Cardiac muscle cell (in vitro differentiated cells and primary cell): ENCODE results near the gene GPR82. TPM values are rescaled to one million over a fixed set of nuclear protein-coding genes. Genes with fewer than 3 reads are reported as not detected.

Experiments
- DNase-seq, 2 donors: peaks; one replicate each; pipeline versions ENCODE4 v3.0.0 to v3.0.0-alpha.2; 2010 to 2017; ENCODE audit warnings: low read depth in 1 of 2, low spot score in 1 of 2
- H3K27ac ChIP-seq: fragments of 200-600 bp; sonication (generic); 2 replicates; pipeline ENCODE4 v1.5.1; 2016
- H3K27me3 ChIP-seq: fragments of 200-600 bp; sonication (generic); 2 replicates; pipeline ENCODE4 v1.6.0; 2016; ENCODE audit warnings: control low read depth
- H3K36me3 ChIP-seq: fragments of 200-600 bp; sonication (generic); 2 replicates; pipeline ENCODE4 v1.5.1; 2016; ENCODE audit warnings: control low read depth
- H3K4me1 ChIP-seq: fragments of 200-600 bp; sonication (generic); 2 replicates; pipeline ENCODE4 v1.8.1; 2017; ENCODE audit warnings: low read depth, mild to moderate bottlenecking, mixed run types
- H3K4me3 ChIP-seq: fragments of 200-600 bp; sonication (generic); 2 replicates; pipeline ENCODE4 v1.5.1; 2016; ENCODE audit warnings: mild to moderate bottlenecking
- H3K9me3 ChIP-seq: fragments of 200-600 bp; sonication (generic); 2 replicates; pipeline ENCODE4 v1.5.1; 2017; ENCODE audit warnings: low read depth, mild to moderate bottlenecking, control low read depth
- polyA plus RNA-seq: library from polyadenylated mRNA; unstranded; fragments of >200 nt; fragmentation: Nextera tagmentation; extraction: Ambion mirVana; gene quantifications from 2 replicates; pipeline ENCODE4 v1.2.1, GENCODE V29; 2016
- total RNA-seq: library from RNA; depleted of rRNA; stranded (reverse); fragments of >200 nt; gene quantifications from 2 replicates; pipeline ENCODE4 v1.2.3, GENCODE V29; 2016
- TF ChIP-seq, protein P1 (sequence below): IDR thresholded peaks from 2 replicates; pipeline ENCODE4 v1.5.1; 2012; ENCODE audit warnings: low read depth, mild to moderate bottlenecking, low read length

Gene GPR82
- total and polyA plus RNA-seq, 2 experiments from 2014 or later, result 0.40 TPM; not detected in 1

DNA sequence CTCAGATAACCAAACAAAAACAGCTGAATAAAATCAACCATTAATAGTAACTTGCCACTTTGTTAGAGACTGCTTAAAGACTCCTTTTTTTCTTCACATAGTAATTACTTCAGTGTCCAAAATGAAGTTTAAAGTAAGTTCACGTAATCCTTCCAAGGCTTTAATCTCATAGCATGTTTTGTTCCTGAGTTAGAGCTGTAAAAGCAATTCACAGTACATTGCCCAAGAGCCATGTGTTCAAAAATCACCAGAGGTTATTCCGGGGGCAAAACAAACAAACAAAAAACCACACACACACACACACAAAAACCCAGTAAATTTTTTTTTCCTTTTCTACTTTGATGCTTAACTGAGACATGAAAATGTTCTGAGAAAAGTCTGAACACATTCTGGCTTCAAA lies 6.1 kb downstream of the GPR82 start:
- Histone ChIP-seq H3K4me1 (no peaks in the 10 kb centered on the region), H3K27me3 (no peaks in the 10 kb centered on the region), H3K4me3 (no peak overlapping the region), H3K9me3 (no peaks in the 10 kb centered on the region), H3K36me3 (no peaks in the 10 kb centered on the region), H3K27ac (no peak overlapping the region)
- TF ChIP-seq, protein P1, sequence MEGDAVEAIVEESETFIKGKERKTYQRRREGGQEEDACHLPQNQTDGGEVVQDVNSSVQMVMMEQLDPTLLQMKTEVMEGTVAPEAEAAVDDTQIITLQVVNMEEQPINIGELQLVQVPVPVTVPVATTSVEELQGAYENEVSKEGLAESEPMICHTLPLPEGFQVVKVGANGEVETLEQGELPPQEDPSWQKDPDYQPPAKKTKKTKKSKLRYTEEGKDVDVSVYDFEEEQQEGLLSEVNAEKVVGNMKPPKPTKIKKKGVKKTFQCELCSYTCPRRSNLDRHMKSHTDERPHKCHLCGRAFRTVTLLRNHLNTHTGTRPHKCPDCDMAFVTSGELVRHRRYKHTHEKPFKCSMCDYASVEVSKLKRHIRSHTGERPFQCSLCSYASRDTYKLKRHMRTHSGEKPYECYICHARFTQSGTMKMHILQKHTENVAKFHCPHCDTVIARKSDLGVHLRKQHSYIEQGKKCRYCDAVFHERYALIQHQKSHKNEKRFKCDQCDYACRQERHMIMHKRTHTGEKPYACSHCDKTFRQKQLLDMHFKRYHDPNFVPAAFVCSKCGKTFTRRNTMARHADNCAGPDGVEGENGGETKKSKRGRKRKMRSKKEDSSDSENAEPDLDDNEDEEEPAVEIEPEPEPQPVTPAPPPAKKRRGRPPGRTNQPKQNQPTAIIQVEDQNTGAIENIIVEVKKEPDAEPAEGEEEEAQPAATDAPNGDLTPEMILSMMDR, result no peak
- peak in 1 of 2 donors; percentile 33 for DNase-seq

DNA sequence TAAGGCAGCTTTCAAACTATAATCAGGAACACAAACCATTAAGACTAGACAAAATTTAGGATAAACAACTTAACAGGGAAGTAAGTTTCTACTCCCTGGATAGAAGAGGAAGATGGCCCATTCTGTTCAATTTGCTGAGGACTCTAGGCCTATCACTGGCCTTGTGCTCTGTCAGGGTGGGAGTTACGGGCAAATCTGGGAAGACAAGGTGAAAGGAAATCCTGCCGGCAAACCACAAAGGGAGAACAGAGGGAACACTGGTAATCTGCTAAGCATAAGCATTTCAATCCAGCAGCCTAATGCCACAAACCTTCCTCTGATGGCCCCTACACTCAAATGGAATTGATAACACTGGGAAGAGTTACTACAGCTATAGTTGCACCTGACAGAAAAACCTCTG lies 8.3 kb downstream of the GPR82 start:
- DNase-seq, result no peak
- TF ChIP-seq, protein P1, result no peak
- Histone ChIP-seq H3K27me3 (no peaks in the 10 kb centered on the region), H3K4me3 (no peak overlapping the region), H3K36me3 (no peaks in the 10 kb centered on the region), H3K9me3 (no peaks in the 10 kb centered on the region), H3K27ac (peak overlapping the region; percentile 63), H3K4me1 (no peaks in the 10 kb centered on the region)

DNA sequence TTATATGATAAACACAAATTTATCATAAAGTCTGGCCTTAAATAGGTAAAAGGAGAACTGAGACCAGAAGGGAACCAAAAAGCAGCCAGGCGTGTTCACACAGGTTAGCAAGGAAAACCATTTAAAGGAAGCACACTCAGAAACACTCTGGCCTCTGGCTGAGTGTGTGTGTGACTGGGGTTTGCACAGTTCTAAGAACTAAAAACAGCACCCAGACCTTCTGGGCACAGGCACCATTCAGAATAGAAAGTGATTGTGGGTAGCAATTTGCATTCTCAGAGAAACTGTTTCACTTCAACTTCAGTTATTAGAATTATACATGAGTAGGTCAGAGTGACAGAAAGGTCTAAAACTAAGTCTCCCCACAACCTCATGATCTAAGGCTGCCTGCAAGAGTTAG lies 10.0 kb downstream of the GPR82 start:
- no peaks in the 10 kb centered on the region for H3K4me1 ChIP-seq
- H3K4me3 ChIP-seq, result no peak overlapping the region
- no peaks in the 10 kb centered on the region for H3K36me3 ChIP-seq
- no peaks in the 10 kb centered on the region for H3K9me3 ChIP-seq
- H3K27me3 ChIP-seq, result no peaks in the 10 kb centered on the region
- no peak for DNase-seq
- TF ChIP-seq, protein P1, result no peak
- H3K27ac ChIP-seq, result no peak overlapping the region

DNA sequence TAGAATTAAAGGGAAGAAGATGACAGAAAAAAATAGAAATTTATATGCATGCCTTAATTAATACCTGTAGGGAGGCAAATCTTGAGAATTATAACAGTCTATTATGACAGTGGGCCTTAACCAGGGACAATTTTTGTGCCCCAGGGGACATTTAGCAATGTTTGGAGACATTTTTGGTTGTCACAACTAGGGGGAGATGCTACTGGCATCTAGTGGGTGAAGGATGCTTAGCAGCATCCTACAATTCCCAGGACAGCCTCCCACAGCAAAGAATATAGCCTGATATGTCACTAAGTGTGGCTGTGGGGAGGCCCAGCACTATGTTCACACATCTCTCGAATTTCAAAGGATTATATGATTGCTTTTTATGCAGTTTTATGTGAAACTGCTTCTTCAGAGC lies 10.5 kb downstream of the GPR82 start:
- no peaks in the 10 kb centered on the region for H3K36me3 ChIP-seq
- DNase-seq, result peak in 1 of 2 donors; percentile 19
- no peaks in the 10 kb centered on the region for H3K9me3 ChIP-seq
- no peak overlapping the region for H3K27ac ChIP-seq
- TF ChIP-seq, protein P1, result peak; percentile 43
- H3K4me3 ChIP-seq, result no peak overlapping the region
- H3K27me3 ChIP-seq, result no peaks in the 10 kb centered on the region
- H3K4me1 ChIP-seq, result no peaks in the 10 kb centered on the region

DNA sequence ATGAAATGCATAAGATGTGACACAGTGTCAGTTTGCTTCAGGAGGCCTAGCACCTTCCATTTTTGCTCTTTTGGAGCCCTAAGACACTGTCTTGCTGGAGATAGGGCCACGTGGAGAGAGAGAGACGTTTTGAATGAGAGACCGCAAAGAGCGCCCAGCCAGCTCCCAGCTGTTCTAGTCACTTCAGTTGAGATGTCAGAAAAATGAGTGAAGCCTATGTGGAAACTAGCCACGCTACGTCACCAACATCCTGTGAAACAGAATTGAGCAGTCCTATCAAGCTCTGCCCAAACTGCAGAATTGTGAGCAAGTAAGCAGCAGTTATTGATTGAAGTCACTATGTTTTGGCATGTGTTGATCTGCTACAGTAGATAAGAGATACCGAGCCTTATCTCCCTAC lies 13.1 kb downstream of the GPR82 start:
- Histone ChIP-seq H3K4me3 (no peak overlapping the region), H3K27me3 (no peaks in the 10 kb centered on the region), H3K9me3 (no peaks in the 10 kb centered on the region), H3K36me3 (no peaks in the 10 kb centered on the region), H3K27ac (no peak overlapping the region), H3K4me1 (peaks cover 5% of the 10 kb centered on the region)
- DNase-seq, result no peak
- TF ChIP-seq, protein P1, result no peak

DNA sequence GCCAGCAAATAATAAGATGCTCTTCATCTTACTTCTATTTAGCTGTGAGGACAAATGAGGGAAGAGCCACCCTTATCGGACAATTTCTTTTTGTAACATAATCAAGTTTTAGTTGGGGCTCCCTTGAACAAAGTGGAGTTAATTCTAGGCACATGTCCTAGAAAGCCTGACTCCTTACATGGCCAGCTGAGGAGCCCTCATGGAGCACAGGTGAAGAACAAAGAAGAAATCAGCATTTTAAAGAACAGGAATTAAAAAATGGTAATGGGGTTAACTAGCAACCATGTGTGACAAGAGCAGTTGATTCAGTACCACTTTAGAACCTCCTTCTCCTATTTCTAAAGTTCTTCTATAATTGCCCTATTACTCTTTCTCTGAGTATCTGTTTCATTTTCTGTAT lies 15.9 kb downstream of the GPR82 start:
- H3K27ac ChIP-seq, result no peak overlapping the region
- H3K4me1 ChIP-seq, result peaks cover 5% of the 10 kb centered on the region
- TF ChIP-seq, protein P1, result no peak
- H3K36me3 ChIP-seq, result peaks cover 4% of the 10 kb centered on the region
- no peaks in the 10 kb centered on the region for H3K9me3 ChIP-seq
- H3K4me3 ChIP-seq, result no peak overlapping the region
- H3K27me3 ChIP-seq, result no peaks in the 10 kb centered on the region
- DNase-seq, result no peak
